HEK293 (cell line): ENCODE data around the gene FAHD2A.

Experiments used
- CTCF ChIP-seq: fragments of 450-650 bp; formaldehyde crosslinking; IDR thresholded peaks from 2 replicates; pipeline ENCODE4 v1.5.1; 2016; ENCODE audit warnings: missing biosample characterization, missing genetic modification characterization
- TCF7L2 ChIP-seq: IDR thresholded peaks from 2 replicates; pipeline ENCODE4 v1.6.1; 2011; ENCODE audit warnings: low read depth, mild to moderate bottlenecking, inconsistent platforms, low read length, moderate library complexity, borderline replicate concordance
- ZNF280D ChIP-seq: fragments of 450-650 bp; formaldehyde crosslinking; IDR thresholded peaks from 2 replicates; pipeline ENCODE4 v1.5.1; 2016; ENCODE audit warnings: missing biosample characterization, missing genetic modification characterization
- ZNF433 ChIP-seq: fragments of 450-650 bp; formaldehyde crosslinking; IDR thresholded peaks from 2 replicates; pipeline ENCODE4 v1.5.1; 2016; ENCODE audit warnings: missing biosample characterization, missing genetic modification characterization, low read depth
- ZNF473 ChIP-seq: fragments of 450-650 bp; formaldehyde crosslinking; IDR thresholded peaks from 2 replicates; pipeline ENCODE4 v1.5.1; 2017; ENCODE audit warnings: missing biosample characterization, missing genetic modification characterization
- TF ChIP-seq, protein P1 (sequence below): IDR thresholded peaks from 2 replicates; pipeline ENCODE4 v1.6.1; 2011; ENCODE audit warnings: mild to moderate bottlenecking, low read depth, low read length, borderline replicate concordance
- TF ChIP-seq, protein P2 (sequence below): fragments of 450-650 bp; formaldehyde crosslinking; IDR thresholded peaks from 2 replicates; pipeline ENCODE4 v1.5.1; 2016; ENCODE audit warnings: missing biosample characterization, missing genetic modification characterization, low read depth

GRCh38 chr2:95362486-95362885 lies 40.0 kb upstream of the FAHD2A start:
- no peak for TF ChIP-seq TCF7L2
- no peak for TF ChIP-seq CTCF (tag by site-specific recombination)
- TF ChIP-seq ZNF280D, result no peak
- TF ChIP-seq, protein P1, sequence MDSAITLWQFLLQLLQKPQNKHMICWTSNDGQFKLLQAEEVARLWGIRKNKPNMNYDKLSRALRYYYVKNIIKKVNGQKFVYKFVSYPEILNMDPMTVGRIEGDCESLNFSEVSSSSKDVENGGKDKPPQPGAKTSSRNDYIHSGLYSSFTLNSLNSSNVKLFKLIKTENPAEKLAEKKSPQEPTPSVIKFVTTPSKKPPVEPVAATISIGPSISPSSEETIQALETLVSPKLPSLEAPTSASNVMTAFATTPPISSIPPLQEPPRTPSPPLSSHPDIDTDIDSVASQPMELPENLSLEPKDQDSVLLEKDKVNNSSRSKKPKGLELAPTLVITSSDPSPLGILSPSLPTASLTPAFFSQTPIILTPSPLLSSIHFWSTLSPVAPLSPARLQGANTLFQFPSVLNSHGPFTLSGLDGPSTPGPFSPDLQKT, result no peak
- TF ChIP-seq ZNF473 (tag by site-specific recombination), result no peak
- no peak for TF ChIP-seq ZNF433 (tag by site-specific recombination)
- TF ChIP-seq, protein P2, sequence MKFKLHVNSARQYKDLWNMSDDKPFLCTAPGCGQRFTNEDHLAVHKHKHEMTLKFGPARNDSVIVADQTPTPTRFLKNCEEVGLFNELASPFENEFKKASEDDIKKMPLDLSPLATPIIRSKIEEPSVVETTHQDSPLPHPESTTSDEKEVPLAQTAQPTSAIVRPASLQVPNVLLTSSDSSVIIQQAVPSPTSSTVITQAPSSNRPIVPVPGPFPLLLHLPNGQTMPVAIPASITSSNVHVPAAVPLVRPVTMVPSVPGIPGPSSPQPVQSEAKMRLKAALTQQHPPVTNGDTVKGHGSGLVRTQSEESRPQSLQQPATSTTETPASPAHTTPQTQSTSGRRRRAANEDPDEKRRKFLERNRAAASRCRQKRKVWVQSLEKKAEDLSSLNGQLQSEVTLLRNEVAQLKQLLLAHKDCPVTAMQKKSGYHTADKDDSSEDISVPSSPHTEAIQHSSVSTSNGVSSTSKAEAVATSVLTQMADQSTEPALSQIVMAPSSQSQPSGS (tag by site-specific recombination), result no peak
